Lower lobe of right lung (tissue), 2 donors: ENCODE data around the gene CHDH. TPM values are rescaled to one million over a fixed set of nuclear protein-coding genes. Genes with fewer than 3 reads are reported as not detected.
A peak's percentile ranks its signal among the peaks of the same experiment; 100 is the strongest.

Experiments
- ATAC-seq, 2 donors: fragments of 200-7000 bp; cut with Tn5 transposase; one replicate each; pipeline ENCODE4 v1.9.1; 2020 to 2022; ENCODE audit warnings: mild to moderate bottlenecking in 2 of 2, moderate library complexity in 2 of 2
- DNase-seq: peaks from one replicate; pipeline ENCODE4 v3.0.0-alpha.2; 2020
- H3K27ac ChIP-seq: fragments of 200-600 bp; one replicate; pipeline ENCODE4 v1.8.0; 2022
- H3K27me3 ChIP-seq: fragments of 200-600 bp; one replicate; pipeline ENCODE4 v1.8.0; 2022; ENCODE audit warnings: low read depth
- H3K36me3 ChIP-seq: fragments of 200-600 bp; one replicate; pipeline ENCODE4 v1.8.0; 2022; ENCODE audit warnings: mild to moderate bottlenecking
- H3K4me1 ChIP-seq: fragments of 200-600 bp; one replicate; pipeline ENCODE4 v1.8.0; 2022
- H3K4me3 ChIP-seq: fragments of 200-600 bp; one replicate; pipeline ENCODE4 v1.8.0; 2022; ENCODE audit warnings: mild to moderate bottlenecking
- H3K9me3 ChIP-seq: fragments of 200-600 bp; one replicate; pipeline ENCODE4 v1.8.0; 2022
- CTCF ChIP-seq: fragments of 200-600 bp; IDR thresholded peaks from one replicate; pipeline ENCODE4 v1.8.0; 2022; ENCODE audit warnings: antibody characterized with exemption, mild to moderate bottlenecking
- intact Hi-C: fragments of 100-400 bp; cut with DNase I; formaldehyde crosslinking; loops from one replicate; pipeline ENCODE4 v1.11.0; 2022
- total RNA-seq: library from RNA; stranded (reverse); fragmentation: NEBNext Ultra II Directional; extraction: Animal tissue kit (Norgen Biotek cat#: 25700); gene quantifications from one replicate; pipeline ENCODE4 v1.2.1, GENCODE V29; 2021
- donor health status: DM: no; HTN: yes; CAD: no; lungs with severe emphysema.

Gene CHDH
- total RNA-seq, 1 donor from 2014 or later: 17.3 TPM

GRCh38 chr3:53881691-53882593 lies 35.7 kb upstream of the CHDH start, which contains the start of gene ACTR8:
TSS of gene ACTR8 (minus strand) at chr3:53882152. CDS start at chr3:53882101, 51 bp downstream.
- DNase-seq (peak; percentile 87), ATAC-seq (peak; percentile 98 to 99)
- Histone ChIP-seq H3K9me3 (no peaks in the 10 kb centered on the region), H3K4me1 (peaks cover 13% of the 10 kb centered on the region), H3K27ac (peak within 1 kb of the TSS; percentile 89), H3K27me3 (no peaks in the 10 kb centered on the region), H3K36me3 (peaks cover 69% of the 10 kb centered on the region), H3K4me3 (peak within 1 kb of the TSS; percentile 95)
- intact Hi-C loops: no loop called here
- TF ChIP-seq CTCF: peak; percentile 16

- H3K27me3 ChIP-seq: no peaks in the 10 kb centered on the region
- H3K36me3 ChIP-seq: peaks cover 69% of the 10 kb centered on the region
- no peak for DNase-seq
- TF ChIP-seq CTCF: no peak
- ATAC-seq: no peak
- peak overlapping the region; percentile 95 for H3K4me3 ChIP-seq
- intact Hi-C loops: no loop called here
- no peaks in the 10 kb centered on the region for H3K9me3 ChIP-seq
- peaks cover 13% of the 10 kb centered on the region for H3K4me1 ChIP-seq
- no peak overlapping the region for H3K27ac ChIP-seq
These were observed 34.5 kb upstream of the CHDH start for GRCh38 chr3:53880396-53881345.

GRCh38 chr3:53865732-53866499 lies 19.7 kb upstream of the CHDH start:
- no peak overlapping the region for H3K4me3 ChIP-seq
- DNase-seq: no peak
- no peak for TF ChIP-seq CTCF
- intact Hi-C loops: no loop called here
- H3K9me3 ChIP-seq: no peaks in the 10 kb centered on the region
- H3K36me3 ChIP-seq: peaks cover 97% of the 10 kb centered on the region
- ATAC-seq: no peak
- no peaks in the 10 kb centered on the region for H3K27me3 ChIP-seq
- no peak overlapping the region for H3K27ac ChIP-seq
- H3K4me1 ChIP-seq: no peaks in the 10 kb centered on the region

GRCh38 chr3:53863145-53863544 lies 16.9 kb upstream of the CHDH start:
- no peak overlapping the region for H3K27ac ChIP-seq
- no peak overlapping the region for H3K4me3 ChIP-seq
- no peak for TF ChIP-seq CTCF
- intact Hi-C loops: no loop called here
- H3K27me3 ChIP-seq: no peaks in the 10 kb centered on the region
- peaks cover 81% of the 10 kb centered on the region for H3K36me3 ChIP-seq
- no peak for DNase-seq
- no peaks in the 10 kb centered on the region for H3K4me1 ChIP-seq
- no peak for ATAC-seq
- H3K9me3 ChIP-seq: no peaks in the 10 kb centered on the region

- Histone ChIP-seq H3K27me3 (no peaks in the 10 kb centered on the region), H3K9me3 (no peaks in the 10 kb centered on the region), H3K36me3 (peaks cover 72% of the 10 kb centered on the region), H3K27ac (no peak overlapping the region), H3K4me3 (no peak overlapping the region), H3K4me1 (no peaks in the 10 kb centered on the region)
- DNase-seq (no peak), ATAC-seq (no peak)
- no peak for TF ChIP-seq CTCF
- intact Hi-C loops: no loop called here
These were observed 16.0 kb upstream of the CHDH start for GRCh38 chr3:53862241-53862640.
